WTC11 (cell line): Measurements from ENCODE around the gene DNMT3A.

Experiments used
- CBFB ChIP-seq: sonication (generic); formaldehyde crosslinking; IDR thresholded peaks from 2 replicates; pipeline ENCODE4 v1.8.1; 2022; ENCODE audit warnings: mild to moderate bottlenecking, low read depth, missing genetic modification reagents
- USF1 ChIP-seq: sonication (generic); formaldehyde crosslinking; IDR thresholded peaks from 2 replicates; pipeline ENCODE4 v1.8.0; 2022; ENCODE audit warnings: mild to moderate bottlenecking, missing genetic modification reagents

DNA sequence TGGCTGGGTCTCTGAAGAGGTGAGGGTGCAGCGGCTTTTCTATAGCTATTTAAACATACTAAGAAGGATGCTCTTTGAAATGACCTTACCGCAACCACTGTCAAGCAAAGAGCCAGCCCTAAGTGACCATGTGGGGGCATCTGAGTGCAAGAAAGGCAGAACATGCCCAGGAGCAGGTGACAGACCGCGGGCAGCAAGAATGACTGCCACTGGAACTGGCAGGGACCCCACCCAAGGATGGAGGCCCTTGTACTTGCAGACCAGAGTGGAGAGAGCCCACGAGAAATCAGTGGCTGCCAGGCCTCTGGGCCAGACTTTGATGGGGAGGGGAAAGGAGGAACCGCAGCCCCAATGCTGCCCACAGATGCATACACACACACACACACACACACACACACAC is 33.1 kb downstream of the DNMT3A start:
- TF ChIP-seq USF1 (CRISPR knock-in tag): no peak
- TF ChIP-seq CBFB (CRISPR knock-in tag): no peak
